Prostate gland (tissue), 2 donors: ENCODE data around the gene LSM7.

Experiments used
- POLR2A ChIP-seq: fragments of 450-650 bp; IDR thresholded peaks from one replicate; pipeline ENCODE4 v1.6.1; 2016; ENCODE audit warnings: antibody characterized with exemption, mild to moderate bottlenecking
- TF ChIP-seq, protein P1 (sequence below), 4 experiments: fragments of 200-600 bp in 2 of 4; fragments of 450-650 bp in 2 of 4; sonication (generic) in 2 of 4; IDR thresholded peaks; 1 replicate in 3 of 4; 2 replicates in 1 of 4; pipeline ENCODE4 v1.5.1; 2016 to 2019; ENCODE audit warnings: antibody characterized with exemption in 4 of 4, mild to moderate bottlenecking in 2 of 4, moderate library complexity in 2 of 4

DNA sequence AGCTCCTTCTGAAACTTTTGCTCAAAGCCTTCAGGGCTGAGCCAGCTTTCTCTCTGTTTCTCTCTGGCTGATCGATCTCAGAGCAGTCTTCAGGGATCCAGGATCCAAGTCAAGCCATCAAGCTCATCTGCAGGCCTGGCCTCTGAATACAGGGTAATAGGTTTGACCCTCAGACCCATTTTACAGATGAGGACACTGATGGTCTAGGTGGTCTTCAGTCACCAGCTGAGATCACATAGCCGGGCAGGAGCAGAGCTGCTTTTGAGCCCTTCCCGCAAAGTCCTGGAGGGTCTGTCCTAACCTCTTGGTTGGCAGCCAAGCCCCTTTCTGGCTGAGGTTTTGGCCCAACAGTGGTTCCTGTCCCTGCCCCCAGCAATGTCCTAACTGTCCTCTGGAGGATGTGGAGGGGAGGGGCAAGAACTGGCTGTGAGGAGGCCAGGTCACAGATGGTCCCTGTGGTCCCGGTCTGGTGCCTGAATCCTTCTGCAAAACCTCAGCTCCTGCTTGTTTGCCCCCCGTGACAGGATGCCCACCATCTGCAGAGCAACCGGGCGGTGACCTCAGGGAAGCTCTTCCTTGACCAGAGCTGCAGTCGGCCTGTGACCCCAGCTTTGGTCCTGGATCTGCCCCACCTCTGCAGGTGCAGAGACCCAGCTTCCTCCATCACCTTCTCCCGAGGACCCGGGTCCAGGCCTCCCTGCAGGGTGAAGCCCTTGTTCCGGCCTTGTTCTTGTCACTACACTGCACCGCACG lies 40.6 kb downstream of the LSM7 start:
- TF ChIP-seq, protein P1, sequence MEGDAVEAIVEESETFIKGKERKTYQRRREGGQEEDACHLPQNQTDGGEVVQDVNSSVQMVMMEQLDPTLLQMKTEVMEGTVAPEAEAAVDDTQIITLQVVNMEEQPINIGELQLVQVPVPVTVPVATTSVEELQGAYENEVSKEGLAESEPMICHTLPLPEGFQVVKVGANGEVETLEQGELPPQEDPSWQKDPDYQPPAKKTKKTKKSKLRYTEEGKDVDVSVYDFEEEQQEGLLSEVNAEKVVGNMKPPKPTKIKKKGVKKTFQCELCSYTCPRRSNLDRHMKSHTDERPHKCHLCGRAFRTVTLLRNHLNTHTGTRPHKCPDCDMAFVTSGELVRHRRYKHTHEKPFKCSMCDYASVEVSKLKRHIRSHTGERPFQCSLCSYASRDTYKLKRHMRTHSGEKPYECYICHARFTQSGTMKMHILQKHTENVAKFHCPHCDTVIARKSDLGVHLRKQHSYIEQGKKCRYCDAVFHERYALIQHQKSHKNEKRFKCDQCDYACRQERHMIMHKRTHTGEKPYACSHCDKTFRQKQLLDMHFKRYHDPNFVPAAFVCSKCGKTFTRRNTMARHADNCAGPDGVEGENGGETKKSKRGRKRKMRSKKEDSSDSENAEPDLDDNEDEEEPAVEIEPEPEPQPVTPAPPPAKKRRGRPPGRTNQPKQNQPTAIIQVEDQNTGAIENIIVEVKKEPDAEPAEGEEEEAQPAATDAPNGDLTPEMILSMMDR (IDR thresholded peaks at IDR 0.05): no peak
- TF ChIP-seq POLR2A: no peak
